Trophoblast cell (in vitro differentiated cells and primary cell): ENCODE measurements around the gene S100A3.
A peak's percentile ranks its signal among the peaks of the same experiment; 100 is the strongest.

ENCODE experiments used
- DNase-seq, 2 donors: peaks; one replicate each; pipeline ENCODE4 v3.0.0-alpha.2; 2016
- H2AFZ ChIP-seq: 2 replicates; pipeline ENCODE4 v1.6.1; 2013; ENCODE audit warnings: low read length, moderate library complexity, mild to moderate bottlenecking; ENCODE audit not compliant: insufficient read depth, poor library complexity
- H2AK5ac ChIP-seq: 2 replicates; pipeline ENCODE4 v1.6.1; 2013; ENCODE audit warnings: mild to moderate bottlenecking, low read length
- H2BK120ac ChIP-seq: 2 replicates; pipeline ENCODE4 v1.6.1; 2013; ENCODE audit warnings: low read length, mild to moderate bottlenecking, moderate library complexity; ENCODE audit not compliant: insufficient read depth, poor library complexity
- H2BK12ac ChIP-seq: 2 replicates; pipeline ENCODE4 v1.6.1; 2013; ENCODE audit warnings: mild to moderate bottlenecking, low read length, moderate library complexity
- H2BK5ac ChIP-seq: 2 replicates; pipeline ENCODE4 v1.6.1; 2013; ENCODE audit warnings: low read length, low read depth, moderate library complexity, mild to moderate bottlenecking; ENCODE audit not compliant: poor library complexity
- H3K14ac ChIP-seq: 2 replicates; pipeline ENCODE4 v1.6.1; 2013; ENCODE audit warnings: mild to moderate bottlenecking, low read length
- H3K18ac ChIP-seq: 2 replicates; pipeline ENCODE4 v1.6.1; 2013; ENCODE audit warnings: mild to moderate bottlenecking, low read length
- H3K23ac ChIP-seq: 2 replicates; pipeline ENCODE4 v1.6.1; 2013; ENCODE audit warnings: low read length
- H3K27ac ChIP-seq: 2 replicates; pipeline ENCODE4 v1.5.1; 2013; ENCODE audit warnings: low read depth, mild to moderate bottlenecking, inconsistent platforms, low read length, moderate library complexity
- H3K27me3 ChIP-seq: 2 replicates; pipeline ENCODE4 v1.6.1; 2013; ENCODE audit warnings: inconsistent platforms, mild to moderate bottlenecking, low read length, moderate library complexity; ENCODE audit not compliant: insufficient read depth
- H3K36me3 ChIP-seq, 2 experiments: 1 replicate in 1 of 2; 2 replicates in 1 of 2; pipeline ENCODE4 v1.6.1; 2013; ENCODE audit warnings: low read length in 2 of 2, mild to moderate bottlenecking in 2 of 2, moderate library complexity in 1 of 2; ENCODE audit not compliant: insufficient read depth in 2 of 2, control insufficient read depth in 1 of 2
- H3K4ac ChIP-seq: 2 replicates; pipeline ENCODE4 v1.6.1; 2013; ENCODE audit warnings: low read depth, mild to moderate bottlenecking, low read length, moderate library complexity
- H3K4me1 ChIP-seq, 2 experiments: 1 replicate in 1 of 2; 2 replicates in 1 of 2; pipeline ENCODE4 v1.6.1; 2013; ENCODE audit warnings: low read length in 2 of 2, mild to moderate bottlenecking in 2 of 2, moderate library complexity in 1 of 2; ENCODE audit not compliant: insufficient read depth in 2 of 2, control insufficient read depth in 1 of 2
- H3K4me2 ChIP-seq: 2 replicates; pipeline ENCODE4 v1.6.1; 2013; ENCODE audit warnings: inconsistent platforms, mild to moderate bottlenecking, low read length, moderate library complexity
- H3K4me3 ChIP-seq: 2 replicates; pipeline ENCODE4 v1.5.1; 2013; ENCODE audit warnings: mild to moderate bottlenecking, low read depth, low read length, inconsistent platforms
- H3K79me1 ChIP-seq: one replicate; pipeline ENCODE4 v1.6.1; 2013; ENCODE audit warnings: low read length
- H3K79me2 ChIP-seq: 2 replicates; pipeline ENCODE4 v1.6.1; 2013; ENCODE audit warnings: low read length, mild to moderate bottlenecking; ENCODE audit not compliant: control insufficient read depth, insufficient read depth, poor library complexity
- H3K9ac ChIP-seq: 2 replicates; pipeline ENCODE4 v1.6.1; 2013; ENCODE audit warnings: mild to moderate bottlenecking, low read length
- H3K9me3 ChIP-seq: 2 replicates; pipeline ENCODE4 v1.6.1; 2013; ENCODE audit warnings: low read depth, mild to moderate bottlenecking, control low read depth, inconsistent platforms, low read length; ENCODE audit not compliant: insufficient read depth
- H4K12ac ChIP-seq: 2 replicates; pipeline ENCODE4 v1.6.1; 2013; ENCODE audit warnings: low read depth, mild to moderate bottlenecking, low read length, moderate library complexity
- H4K8ac ChIP-seq: 2 replicates; pipeline ENCODE4 v1.6.1; 2013; ENCODE audit warnings: low read depth, mild to moderate bottlenecking, low read length, moderate library complexity
- H4K91ac ChIP-seq: one replicate; pipeline ENCODE4 v1.6.1; 2013; ENCODE audit warnings: low read depth, mild to moderate bottlenecking, low read length, moderate library complexity
- WGBS: extraction: QIAGEN DNeasy Blood & Tissue Kit; methylation state at CpG from one replicate; pipeline ENCODE4 v1.1.7; 2013; ENCODE audit warnings: missing lambda C conversion rate; ENCODE audit not compliant: insufficient read length, insufficient coverage; ENCODE audit errors: extremely low coverage; 5-methylcytosine and 5-hydroxymethylcytosine counted together

S100A3 gene

DNA sequence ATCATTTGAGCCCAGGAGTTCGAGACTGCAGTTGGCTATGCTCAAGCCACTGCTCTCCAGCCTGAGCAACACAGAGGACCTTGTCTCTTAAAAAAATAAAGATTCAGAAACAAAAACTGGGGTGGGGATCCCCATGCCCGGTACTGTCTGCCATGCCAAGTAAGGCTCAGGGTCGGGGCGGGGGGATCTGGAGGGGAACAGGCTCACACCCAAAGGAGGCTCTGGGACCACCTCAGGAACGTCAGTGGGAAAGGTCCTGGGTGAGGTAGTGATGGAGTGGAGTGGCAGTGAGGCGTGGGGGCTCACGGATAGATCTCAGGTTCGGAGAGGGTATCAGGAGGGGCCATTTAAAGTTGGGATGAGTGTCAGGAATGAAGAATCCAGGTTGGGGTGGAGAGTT, 2.7 kb downstream of the S100A3 start:
- Histone ChIP-seq H4K12ac (no peak overlapping the region), H4K8ac (peak overlapping the region; percentile 60), H3K14ac (peak overlapping the region; percentile 76), H3K18ac (peak overlapping the region; percentile 64), H2BK120ac (peak overlapping the region; percentile 85), H3K23ac (no peak overlapping the region), H3K79me1 (peaks cover 71% of the 10 kb centered on the region), H3K27me3 (no peaks in the 10 kb centered on the region), H2BK12ac (peak overlapping the region; percentile 89), H3K4ac (peak overlapping the region; percentile 69), H3K79me2 (peaks cover 18% of the 10 kb centered on the region), H3K4me2 (no peak overlapping the region), H3K9ac (no peak overlapping the region), H3K9me3 (no peaks in the 10 kb centered on the region), H4K91ac (peak overlapping the region; percentile 100), H2AFZ (peak overlapping the region; percentile 40), H3K4me1 (peaks cover 61 to 69% of the 10 kb centered on the region in 2 experiments), H2BK5ac (peak overlapping the region; percentile 54), H2AK5ac (peak overlapping the region; percentile 94), H3K36me3 (peaks cover 2 to 3% of the 10 kb centered on the region in 2 experiments), H3K27ac (peak overlapping the region; percentile 66), H3K4me3 (no peak overlapping the region)
- no CpG with 5 or more reads among the region's 8 CpGs for WGBS
- DNase-seq = no peak

DNA sequence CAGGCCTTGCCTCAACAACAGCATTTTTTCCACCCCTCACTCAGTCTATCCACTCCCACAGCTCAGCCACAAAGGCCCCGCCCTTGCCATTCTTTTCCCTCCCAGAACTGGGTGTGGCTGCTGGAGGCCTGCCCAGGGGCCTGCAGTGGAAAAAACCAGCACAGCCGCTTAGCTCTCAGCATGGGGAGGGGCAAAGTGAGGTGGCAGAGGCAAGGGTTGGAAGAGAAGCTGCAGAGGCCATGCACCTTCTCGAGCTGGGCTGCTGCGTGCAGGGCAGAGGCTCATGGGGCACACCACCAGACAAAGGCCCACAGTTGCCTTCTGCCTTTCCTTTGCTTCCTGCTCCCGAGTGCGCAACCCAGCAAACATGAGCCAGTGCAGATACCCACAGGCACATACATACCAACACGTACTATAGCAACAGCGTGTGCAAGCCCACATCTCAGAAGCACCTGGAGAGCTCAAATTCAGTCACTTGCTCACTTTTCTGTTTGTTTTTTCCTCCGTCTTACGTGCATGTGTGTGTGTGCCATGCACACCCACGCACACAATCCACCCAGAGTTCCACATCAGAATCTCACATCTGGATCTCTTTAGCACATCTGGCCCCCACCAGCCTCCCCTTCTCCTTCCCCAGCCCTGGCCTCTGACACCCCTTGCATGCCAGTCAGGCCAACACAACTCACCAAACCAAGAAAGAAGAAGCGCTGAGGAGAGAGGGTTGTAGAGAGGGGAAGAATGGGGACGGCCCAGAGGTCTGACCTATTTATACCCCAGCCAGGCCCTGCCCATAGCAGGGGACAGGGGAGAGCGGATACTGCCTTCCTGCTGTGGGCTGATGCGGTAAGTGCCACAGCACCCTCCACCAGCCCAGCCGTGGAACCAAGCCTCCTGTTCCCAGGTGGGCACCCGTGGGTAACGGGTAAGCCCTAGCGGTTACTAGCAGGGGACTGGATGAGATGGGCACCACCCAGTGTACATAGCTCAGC, 3.7 kb downstream of the S100A3 start, which contains the start of gene S100A4:
S100A4 (minus strand) TSS at position 740 of the 989 bp plus-strand sequence. CDS start 1,012 bp downstream, outside the sequence.
- Histone ChIP-seq H3K27me3 (no peaks in the 10 kb centered on the region), H2BK12ac (peak within 1 kb of the TSS; percentile 96), H2BK120ac (peak within 1 kb of the TSS; percentile 88), H3K4me2 (peak within 1 kb of the TSS; percentile 48), H2AFZ (peak within 1 kb of the TSS; percentile 53), H3K23ac (no peak within 1 kb of the TSS), H3K36me3 (peaks cover 2 to 3% of the 10 kb centered on the region in 2 experiments), H2AK5ac (peak within 1 kb of the TSS; percentile 96), H3K79me2 (peaks cover 15% of the 10 kb centered on the region), H3K27ac (peak within 1 kb of the TSS; percentile 89), H3K4me3 (no peak within 1 kb of the TSS), H3K18ac (peak within 1 kb of the TSS; percentile 95), H3K9me3 (no peaks in the 10 kb centered on the region), H2BK5ac (peak within 1 kb of the TSS; percentile 85), H3K9ac (peak within 1 kb of the TSS; percentile 65), H4K12ac (peak within 1 kb of the TSS; percentile 78), H3K14ac (peak within 1 kb of the TSS; percentile 92), H4K8ac (peak within 1 kb of the TSS; percentile 84), H3K4me1 (peaks cover 56 to 64% of the 10 kb centered on the region in 2 experiments), H3K4ac (peak within 1 kb of the TSS; percentile 73), H3K79me1 (peaks cover 63% of the 10 kb centered on the region), H4K91ac (peak within 1 kb of the TSS; percentile 100)
- peak; percentile 92 to 93 for DNase-seq
- WGBS = no CpG with 5 or more reads among the region's 19 CpGs

DNA sequence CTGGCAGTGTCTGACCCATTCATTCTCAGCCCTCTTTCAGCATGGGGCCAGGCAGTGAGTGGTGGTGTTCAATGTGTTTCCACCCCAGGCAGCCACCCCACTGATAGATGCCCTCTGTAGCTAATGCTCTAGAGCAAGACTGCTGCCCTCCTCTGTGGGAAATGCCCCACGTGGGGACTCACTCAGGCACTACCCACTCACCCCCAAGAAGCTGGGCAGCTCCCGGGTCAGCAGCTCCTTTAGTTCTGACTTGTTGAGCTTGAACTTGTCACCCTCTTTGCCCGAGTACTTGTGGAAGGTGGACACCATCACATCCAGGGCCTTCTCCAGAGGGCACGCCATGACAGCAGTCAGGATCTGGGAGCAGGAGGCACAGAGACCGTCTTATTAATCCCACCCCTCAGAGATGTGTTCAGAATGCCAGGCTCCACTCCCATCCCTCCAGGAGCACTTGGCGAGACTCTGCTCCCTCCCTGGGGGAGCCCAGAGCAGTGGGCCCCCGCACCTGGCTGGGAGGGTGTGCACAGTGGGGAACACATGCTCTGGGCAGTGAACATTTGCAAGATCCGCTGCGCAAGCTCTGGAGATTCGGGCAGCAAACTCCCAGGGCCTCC, 4.5 kb downstream of the S100A3 start:
- Histone ChIP-seq H2AK5ac (peak overlapping the region; percentile 85), H3K36me3 (peaks cover 2 to 3% of the 10 kb centered on the region in 2 experiments), H3K9ac (peak overlapping the region; percentile 65), H2BK12ac (peak overlapping the region; percentile 78), H3K9me3 (no peaks in the 10 kb centered on the region), H4K91ac (peak overlapping the region; percentile 92), H4K12ac (peak overlapping the region; percentile 78), H2BK120ac (peak overlapping the region; percentile 88), H3K4me1 (peaks cover 48 to 56% of the 10 kb centered on the region in 2 experiments), H3K14ac (peak overlapping the region; percentile 92), H2BK5ac (peak overlapping the region; percentile 82), H3K4me3 (no peak overlapping the region), H3K27ac (peak overlapping the region; percentile 89), H3K18ac (peak overlapping the region; percentile 83), H3K4me2 (peak overlapping the region; percentile 48), H3K23ac (no peak overlapping the region), H3K79me2 (peaks cover 11% of the 10 kb centered on the region), H3K4ac (peak overlapping the region; percentile 73), H3K27me3 (no peaks in the 10 kb centered on the region), H3K79me1 (peaks cover 58% of the 10 kb centered on the region), H4K8ac (peak overlapping the region; percentile 84), H2AFZ (peak overlapping the region; percentile 47)
- DNase-seq = no peak
- WGBS = no CpG with 5 or more reads among the region's 10 CpGs

DNA sequence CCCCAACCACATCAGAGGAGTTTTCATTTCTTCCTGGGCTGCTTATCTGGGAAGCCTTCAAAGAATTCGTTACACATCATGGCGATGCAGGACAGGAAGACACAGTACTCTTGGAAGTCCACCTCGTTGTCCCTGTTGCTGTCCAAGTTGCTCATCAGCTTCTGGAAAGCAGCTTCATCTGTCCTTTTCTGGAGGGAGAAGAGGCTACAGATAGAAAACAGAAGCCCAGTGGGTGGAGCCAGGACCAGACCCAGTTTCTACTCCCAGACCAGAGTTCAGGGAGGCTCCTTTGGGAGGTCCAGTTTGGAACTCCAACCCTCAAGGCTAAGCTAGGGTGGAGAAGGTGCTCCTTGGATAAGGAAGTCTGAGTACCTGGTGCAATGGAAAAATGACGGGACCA, 5.3 kb downstream of the S100A3 start:
- DNase-seq = no peak
- Histone ChIP-seq H3K23ac (no peak overlapping the region), H3K18ac (no peak overlapping the region), H4K8ac (no peak overlapping the region), H3K4me3 (no peak overlapping the region), H2BK5ac (no peak overlapping the region), H3K4me1 (peaks cover 40 to 50% of the 10 kb centered on the region in 2 experiments), H4K12ac (no peak overlapping the region), H2AFZ (no peak overlapping the region), H3K14ac (peak overlapping the region; percentile 15), H3K27ac (no peak overlapping the region), H2BK12ac (peak overlapping the region; percentile 10), H3K4ac (peak overlapping the region; percentile 3), H3K4me2 (no peak overlapping the region), H3K36me3 (peaks cover 2 to 3% of the 10 kb centered on the region in 2 experiments), H3K9me3 (no peaks in the 10 kb centered on the region), H3K79me1 (peaks cover 50% of the 10 kb centered on the region), H2BK120ac (no peak overlapping the region), H3K27me3 (no peaks in the 10 kb centered on the region), H4K91ac (peak overlapping the region; percentile 41), H3K9ac (no peak overlapping the region), H3K79me2 (peaks cover 6% of the 10 kb centered on the region), H2AK5ac (no peak overlapping the region)
- WGBS = no CpG with 5 or more reads among the region's 4 CpGs
